Suprapubic skin (tissue), 4 donors: ENCODE data around the gene CCDC54. TPM values are rescaled to one million over a fixed set of nuclear protein-coding genes. Genes with fewer than 3 reads are reported as not detected.

Experiments
- DNase-seq, 2 donors: peaks; one replicate each; pipeline ENCODE4 v3.0.0-alpha.2; 2019; ENCODE audit warnings: low spot score in 2 of 2
- H3K27ac ChIP-seq: fragments of 200-600 bp; sonication (generic); one replicate; pipeline ENCODE4 v1.5.1; 2019
- H3K27me3 ChIP-seq: fragments of 200-600 bp; sonication (generic); one replicate; pipeline ENCODE4 v1.5.1; 2019
- H3K36me3 ChIP-seq: fragments of 200-600 bp; sonication (generic); one replicate; pipeline ENCODE4 v1.5.1; 2019
- H3K4me1 ChIP-seq: fragments of 200-600 bp; sonication (generic); one replicate; pipeline ENCODE4 v1.5.1; 2019
- H3K4me3 ChIP-seq: fragments of 200-600 bp; sonication (generic); one replicate; pipeline ENCODE4 v1.5.1; 2019; ENCODE audit warnings: mild to moderate bottlenecking
- H3K9me3 ChIP-seq: fragments of 200-600 bp; sonication (generic); one replicate; pipeline ENCODE4 v1.5.1; 2019
- EP300 ChIP-seq: sonication (generic); formaldehyde crosslinking; IDR thresholded peaks from one replicate; pipeline ENCODE4 v1.6.1; 2017; ENCODE audit warnings: antibody characterized with exemption
- POLR2A ChIP-seq, 2 donors: fragments of 450-650 bp; IDR thresholded peaks; one replicate each; pipeline ENCODE4 v1.6.1; 2017; ENCODE audit warnings: antibody characterized with exemption in 2 of 2, mild to moderate bottlenecking in 2 of 2, moderate library complexity in 2 of 2
- POLR2AphosphoS5 ChIP-seq, 3 donors: sonication (generic); formaldehyde crosslinking; IDR thresholded peaks; one replicate each; pipeline ENCODE4 v1.6.1; 2017; ENCODE audit warnings: antibody characterized with exemption in 3 of 3
- WGBS: methylation state at CpG from one replicate; pipeline ENCODE4 v1.1.5; 2018; 5-methylcytosine and 5-hydroxymethylcytosine counted together
- total RNA-seq, 4 donors: library from RNA; depleted of rRNA; stranded (reverse); fragments of >200 nt; gene quantifications; one replicate each; pipeline ENCODE4 v1.1.0, GENCODE V29; 2016
- TF ChIP-seq, protein P1 (sequence below), 2 donors: fragments of 200-600 bp in 1 of 2; fragments of 450-650 bp in 1 of 2; sonication (generic) in 1 of 2; IDR thresholded peaks; one replicate each; pipeline ENCODE4 v1.5.1; 2016 to 2019; ENCODE audit warnings: antibody characterized with exemption in 2 of 2, mild to moderate bottlenecking in 1 of 2, moderate library complexity in 1 of 2

The CCDC54 gene
- total RNA-seq, 4 donors from 2014 or later: not detected

- Histone ChIP-seq H3K27ac (no peak overlapping the region), H3K4me3 (no peak overlapping the region), H3K27me3 (no peaks in the 10 kb centered on the region), H3K9me3 (no peaks in the 10 kb centered on the region), H3K4me1 (no peaks in the 10 kb centered on the region), H3K36me3 (no peaks in the 10 kb centered on the region)
- DNase-seq: no peak
- 81% methylated on average over 6 of the region's 6 CpGs for WGBS
- TF ChIP-seq EP300: no peak
- TF ChIP-seq, protein P1, sequence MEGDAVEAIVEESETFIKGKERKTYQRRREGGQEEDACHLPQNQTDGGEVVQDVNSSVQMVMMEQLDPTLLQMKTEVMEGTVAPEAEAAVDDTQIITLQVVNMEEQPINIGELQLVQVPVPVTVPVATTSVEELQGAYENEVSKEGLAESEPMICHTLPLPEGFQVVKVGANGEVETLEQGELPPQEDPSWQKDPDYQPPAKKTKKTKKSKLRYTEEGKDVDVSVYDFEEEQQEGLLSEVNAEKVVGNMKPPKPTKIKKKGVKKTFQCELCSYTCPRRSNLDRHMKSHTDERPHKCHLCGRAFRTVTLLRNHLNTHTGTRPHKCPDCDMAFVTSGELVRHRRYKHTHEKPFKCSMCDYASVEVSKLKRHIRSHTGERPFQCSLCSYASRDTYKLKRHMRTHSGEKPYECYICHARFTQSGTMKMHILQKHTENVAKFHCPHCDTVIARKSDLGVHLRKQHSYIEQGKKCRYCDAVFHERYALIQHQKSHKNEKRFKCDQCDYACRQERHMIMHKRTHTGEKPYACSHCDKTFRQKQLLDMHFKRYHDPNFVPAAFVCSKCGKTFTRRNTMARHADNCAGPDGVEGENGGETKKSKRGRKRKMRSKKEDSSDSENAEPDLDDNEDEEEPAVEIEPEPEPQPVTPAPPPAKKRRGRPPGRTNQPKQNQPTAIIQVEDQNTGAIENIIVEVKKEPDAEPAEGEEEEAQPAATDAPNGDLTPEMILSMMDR (IDR thresholded peaks at IDR 0.05): no peak
- TF ChIP-seq POLR2AphosphoS5 (IDR thresholded peaks at IDR 0.05): no peak
- TF ChIP-seq POLR2A (IDR thresholded peaks at IDR 0.05): no peak
Observed at GRCh38 chr3:107373896-107374295, 3.3 kb upstream of the CCDC54 start.

DNA sequence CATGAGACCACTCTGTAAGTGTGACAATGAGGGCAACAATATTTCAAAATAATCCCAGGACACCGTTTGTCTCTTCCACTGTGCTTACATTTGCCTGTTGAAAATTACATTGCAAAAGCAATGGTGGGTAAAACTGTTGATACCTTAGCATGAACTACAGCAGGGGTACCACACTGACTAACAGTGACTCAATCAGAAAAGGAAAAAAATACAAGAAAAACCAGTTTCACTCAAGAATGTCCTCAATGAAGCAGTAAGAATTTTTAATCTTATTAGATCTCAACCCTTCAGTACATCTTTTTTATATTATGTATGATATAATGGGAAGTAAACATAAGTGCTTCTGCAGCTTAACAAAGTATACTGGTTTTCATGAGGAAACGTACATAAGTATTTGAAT is 1.6 kb upstream of the CCDC54 start:
- H3K27ac ChIP-seq: no peak overlapping the region
- no peak overlapping the region for H3K4me3 ChIP-seq
- no peaks in the 10 kb centered on the region for H3K27me3 ChIP-seq
- no peak for TF ChIP-seq EP300
- TF ChIP-seq, protein P1 (IDR thresholded peaks at IDR 0.05): no peak
- no peaks in the 10 kb centered on the region for H3K9me3 ChIP-seq
- DNase-seq: no peak
- H3K36me3 ChIP-seq: no peaks in the 10 kb centered on the region
- H3K4me1 ChIP-seq: no peaks in the 10 kb centered on the region
- 71% methylated on average over 2 of the region's 2 CpGs for WGBS

GRCh38 chr3:107382631-107383030 is 5.4 kb downstream of the CCDC54 start:
- 37% methylated on average over 4 of the region's 4 CpGs for WGBS
- H3K4me1 ChIP-seq: no peaks in the 10 kb centered on the region

DNA sequence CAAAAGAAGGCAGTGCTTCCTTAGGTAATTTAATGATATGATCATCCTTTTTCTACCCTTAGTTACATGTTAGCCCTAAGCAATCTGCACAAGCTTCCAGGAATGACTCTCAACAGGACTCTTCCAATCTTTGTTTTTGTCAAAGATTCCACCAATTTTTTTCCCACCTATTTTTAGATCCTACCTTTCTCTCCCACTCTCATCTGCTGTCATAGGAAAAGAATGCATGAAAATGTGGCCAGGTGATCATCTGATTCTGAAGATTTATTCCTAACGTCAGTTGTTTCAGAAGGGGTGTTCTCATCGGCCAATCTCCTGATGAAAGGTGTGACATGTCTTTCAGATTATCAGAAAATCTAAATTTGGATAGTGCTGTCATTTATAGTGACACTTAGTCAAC is 7.2 kb downstream of the CCDC54 start:
- Histone ChIP-seq H3K4me1 (no peaks in the 10 kb centered on the region), H3K36me3 (no peaks in the 10 kb centered on the region), H3K9me3 (no peaks in the 10 kb centered on the region), H3K4me3 (no peak overlapping the region), H3K27ac (no peak overlapping the region), H3K27me3 (no peaks in the 10 kb centered on the region)
- WGBS: 59% methylated on average over 2 of the region's 2 CpGs
- no peak for TF ChIP-seq POLR2A (IDR thresholded peaks at IDR 0.05)
- TF ChIP-seq EP300: no peak
- no peak for TF ChIP-seq POLR2AphosphoS5 (IDR thresholded peaks at IDR 0.05)
- TF ChIP-seq, protein P1 (IDR thresholded peaks at IDR 0.05): no peak
- DNase-seq: no peak

More at GRCh38 chr3:107382631-107383030, 5.4 kb downstream of the CCDC54 start:
- Histone ChIP-seq H3K9me3 (no peaks in the 10 kb centered on the region), H3K36me3 (no peaks in the 10 kb centered on the region), H3K27ac (no peak overlapping the region), H3K4me3 (no peak overlapping the region), H3K27me3 (no peaks in the 10 kb centered on the region)
- no peak for DNase-seq
- TF ChIP-seq EP300 (no peak), POLR2A (IDR thresholded peaks at IDR 0.05) (no peak), POLR2AphosphoS5 (IDR thresholded peaks at IDR 0.05) (no peak)
- TF ChIP-seq, protein P1 (IDR thresholded peaks at IDR 0.05): no peak

DNA sequence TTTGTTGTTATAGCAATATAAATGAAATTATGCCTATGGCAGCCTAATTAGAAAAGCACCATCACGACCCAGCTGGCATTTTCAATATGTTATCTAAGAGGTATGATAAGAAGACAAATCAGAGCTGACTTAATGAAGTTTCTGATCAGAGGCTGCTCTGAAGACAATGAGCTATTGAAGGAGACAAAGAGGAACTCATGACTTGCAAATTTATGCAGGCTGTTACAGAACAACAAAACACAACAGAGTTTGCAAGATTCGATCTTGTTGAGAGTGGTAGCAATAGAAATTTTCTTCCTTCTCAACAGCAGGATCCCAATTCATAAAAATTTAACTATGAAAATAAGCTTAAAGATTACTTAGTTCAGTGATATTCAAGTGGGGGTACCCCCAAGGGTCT is 7.7 kb downstream of the CCDC54 start:
- TF ChIP-seq, protein P1 (IDR thresholded peaks at IDR 0.05): no peak
- TF ChIP-seq EP300: no peak
- TF ChIP-seq POLR2AphosphoS5 (IDR thresholded peaks at IDR 0.05): no peak
- TF ChIP-seq POLR2A (IDR thresholded peaks at IDR 0.05): no peak
- H3K27me3 ChIP-seq: no peaks in the 10 kb centered on the region
- WGBS: 48% methylated on average over 2 of the region's 2 CpGs

More for the DNA sequence above, 7.7 kb downstream of the CCDC54 start:
- Histone ChIP-seq H3K27ac (no peak overlapping the region), H3K9me3 (no peaks in the 10 kb centered on the region), H3K36me3 (no peaks in the 10 kb centered on the region), H3K4me3 (no peak overlapping the region), H3K4me1 (no peaks in the 10 kb centered on the region)
- no peak for DNase-seq
